Regular cardiac myocyte (primary cell): ENCODE measurements around the gene ENGASE. TPM values are rescaled to one million over a fixed set of nuclear protein-coding genes. Genes with fewer than 3 reads are reported as not detected.

Experiments
- total RNA-seq: library from RNA; depleted of rRNA; stranded (reverse); fragments of >200 nt; gene quantifications from 2 replicates; pipeline ENCODE4 v1.2.3, GENCODE V29; 2014

ENGASE gene
- total RNA-seq = 13.4 and 16.9 TPM in 2 replicates

GRCh38 chr17:79074649-79075445, at the start of gene ENGASE:
TSS of gene ENGASE (plus strand) at chr17:79074824. CDS start at chr17:79074945, 121 bp downstream.

Other genes with a start within 250 kb of the ENGASE start
- 14.1 and 15.1 TPM in 2 replicates for gene USP36, start 234.0 kb upstream of the ENGASE start, total RNA-seq
- gene CEP295NL, start 171.6 kb upstream of the ENGASE start, total RNA-seq = 1.3 and 1.4 TPM in 2 replicates
- 45.8 and 51.9 TPM in 2 replicates for gene TIMP2, start 149.4 kb upstream of the ENGASE start, total RNA-seq
- 243 and 572 TPM in 2 replicates for gene LGALS3BP, start 94.9 kb upstream of the ENGASE start, total RNA-seq
- gene CANT1, start 65.1 kb upstream of the ENGASE start, total RNA-seq = 55.2 and 67.9 TPM in 2 replicates
- gene C1QTNF1, start 50.7 kb upstream of the ENGASE start, total RNA-seq = 21.7 and 158 TPM in 2 replicates